ENCODE results near the gene IMMP2L.
"Not testable (repeated sequence)": the region's sequence is repeated elsewhere in the genome, so short reads cannot be mapped to it uniquely, and the experiment has no call there.

The IMMP2L gene

DNA sequence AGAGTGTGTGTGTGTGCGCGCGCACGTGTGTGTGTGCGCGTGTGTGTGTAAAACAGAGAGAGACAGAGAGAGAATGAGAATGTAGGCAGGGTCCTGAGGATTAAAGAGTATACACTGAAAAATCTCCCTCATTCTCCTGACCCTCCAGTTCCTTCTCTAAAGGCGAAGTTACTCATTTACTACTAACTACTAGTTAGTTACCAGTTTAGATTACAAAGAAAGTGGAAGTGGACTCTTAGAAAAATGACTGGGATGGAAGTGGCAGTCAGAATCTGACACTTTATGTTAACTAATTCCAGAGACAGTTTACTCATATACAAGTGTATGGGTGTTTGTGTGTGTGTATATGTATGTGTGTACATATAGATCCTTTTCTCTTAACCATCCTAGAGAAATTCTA, 617.8 kb downstream of the IMMP2L start:
- no peak for DNase-seq (ENCODE audit: low read depth in 2 of 2, low spot score in 1 of 2)

DNA sequence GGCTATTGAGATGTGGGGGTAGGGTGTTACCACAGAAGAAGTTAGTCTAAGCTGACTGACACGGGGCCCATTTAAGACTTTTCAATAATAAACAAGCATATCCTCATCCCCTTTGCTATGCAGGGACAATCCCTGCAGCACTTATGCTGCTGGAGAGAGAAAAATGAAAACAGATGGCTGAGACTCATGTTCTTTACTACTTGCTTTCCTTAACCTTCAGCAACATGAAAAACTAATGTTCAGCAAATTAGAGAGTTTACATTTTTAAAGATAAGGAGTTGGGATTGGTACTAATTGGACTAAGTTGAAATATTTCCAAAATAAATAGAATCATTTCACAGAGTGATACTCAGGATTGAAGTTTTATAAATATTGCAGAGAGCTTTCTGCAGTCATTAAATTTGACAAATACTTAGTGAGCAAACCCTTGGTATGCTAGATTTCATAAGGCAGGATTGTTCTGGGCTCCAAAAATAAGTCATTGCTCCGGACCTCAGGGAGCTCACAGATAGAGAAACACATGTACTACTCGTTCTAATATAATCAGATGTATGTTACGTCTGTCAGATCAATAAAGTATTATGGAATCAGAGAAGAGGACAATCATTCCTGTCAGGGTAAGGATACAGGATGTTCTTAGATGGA, 618.5 kb downstream of the IMMP2L start:
- no peak for DNase-seq (ENCODE audit: low read depth in 2 of 2, low spot score in 1 of 2)

DNA sequence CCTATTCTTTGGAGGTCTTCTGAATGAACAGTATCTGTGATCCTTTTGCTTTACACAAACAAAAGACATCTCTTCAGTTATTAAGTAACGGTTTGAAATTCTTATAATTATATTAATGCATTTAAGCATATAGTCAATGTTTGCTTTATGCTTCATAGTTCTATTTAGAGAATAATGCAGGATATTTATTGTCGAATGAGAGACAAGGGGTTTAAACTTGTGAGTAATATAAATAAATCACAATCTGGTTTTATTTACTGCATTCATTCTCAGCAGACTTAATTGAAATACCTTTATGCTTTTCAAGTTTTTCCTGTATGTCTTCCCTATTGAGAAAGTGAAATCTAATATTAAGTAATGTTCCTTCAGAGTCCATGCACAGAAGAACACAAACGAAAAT, 620.9 kb downstream of the IMMP2L start:
- DNase-seq (ENCODE audit: low read depth in 2 of 2, low spot score in 1 of 2): no peak

DNA sequence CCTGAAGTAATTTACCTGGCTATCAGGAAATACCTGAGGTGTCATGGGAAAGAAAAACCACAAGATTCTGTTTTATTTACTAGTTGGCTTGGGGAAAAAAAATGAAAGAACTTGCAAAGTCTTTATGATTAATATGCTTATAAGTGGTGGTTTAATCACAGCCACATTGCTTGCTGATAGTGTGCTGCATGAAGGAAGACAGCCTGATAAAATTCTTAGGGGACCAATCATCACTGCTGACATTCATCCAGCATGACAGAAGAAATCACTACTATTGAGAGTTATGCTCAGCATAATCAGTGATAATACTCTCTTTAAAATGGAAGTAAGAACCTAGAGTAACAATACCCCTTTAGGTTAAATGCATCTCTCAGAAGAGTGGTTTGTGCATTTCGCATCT, 621.5 kb downstream of the IMMP2L start:
- no peak for DNase-seq (ENCODE audit: low read depth in 2 of 2, low spot score in 1 of 2)

DNA sequence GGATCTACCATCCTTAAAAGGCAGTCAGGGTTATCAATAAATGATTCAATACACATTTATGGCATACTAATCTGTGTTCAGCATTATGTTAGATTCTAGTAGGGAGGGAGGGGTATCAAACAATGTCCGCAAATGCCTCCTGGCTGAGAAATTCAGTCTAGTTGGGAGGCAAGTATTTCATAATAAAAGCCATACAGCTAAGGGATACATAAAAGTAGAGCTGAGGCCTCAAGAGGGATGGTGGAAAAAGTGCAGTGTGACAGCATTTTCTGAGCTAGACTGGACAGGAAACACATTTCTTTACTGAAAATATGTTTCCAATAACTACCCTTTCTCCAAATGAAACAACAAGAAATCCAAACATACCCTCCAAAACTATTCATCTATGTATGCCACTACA, 624.1 kb downstream of the IMMP2L start:
- DNase-seq (ENCODE audit: low read depth in 2 of 2, low spot score in 1 of 2): no peak

DNA sequence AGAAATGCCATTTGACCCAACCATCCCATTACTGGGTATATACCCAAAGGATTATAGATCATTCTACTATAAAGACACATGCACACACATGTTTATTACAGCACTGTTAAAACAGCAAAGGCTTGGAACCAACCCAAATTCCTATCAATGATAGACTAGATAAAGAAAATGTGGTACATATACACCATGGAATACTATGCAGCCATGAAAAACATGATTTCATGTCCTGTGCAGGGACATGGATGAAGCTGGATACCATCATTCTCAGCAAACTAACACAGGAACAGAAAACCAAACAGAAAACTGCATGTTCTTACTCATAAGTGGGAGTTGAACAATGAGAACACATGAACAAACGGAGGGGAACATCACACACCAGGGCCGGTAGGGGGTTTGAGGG, 625.6 kb downstream of the IMMP2L start:
- DNase-seq (ENCODE audit: low read depth in 2 of 2, low spot score in 1 of 2): not testable (repeated sequence)

DNA sequence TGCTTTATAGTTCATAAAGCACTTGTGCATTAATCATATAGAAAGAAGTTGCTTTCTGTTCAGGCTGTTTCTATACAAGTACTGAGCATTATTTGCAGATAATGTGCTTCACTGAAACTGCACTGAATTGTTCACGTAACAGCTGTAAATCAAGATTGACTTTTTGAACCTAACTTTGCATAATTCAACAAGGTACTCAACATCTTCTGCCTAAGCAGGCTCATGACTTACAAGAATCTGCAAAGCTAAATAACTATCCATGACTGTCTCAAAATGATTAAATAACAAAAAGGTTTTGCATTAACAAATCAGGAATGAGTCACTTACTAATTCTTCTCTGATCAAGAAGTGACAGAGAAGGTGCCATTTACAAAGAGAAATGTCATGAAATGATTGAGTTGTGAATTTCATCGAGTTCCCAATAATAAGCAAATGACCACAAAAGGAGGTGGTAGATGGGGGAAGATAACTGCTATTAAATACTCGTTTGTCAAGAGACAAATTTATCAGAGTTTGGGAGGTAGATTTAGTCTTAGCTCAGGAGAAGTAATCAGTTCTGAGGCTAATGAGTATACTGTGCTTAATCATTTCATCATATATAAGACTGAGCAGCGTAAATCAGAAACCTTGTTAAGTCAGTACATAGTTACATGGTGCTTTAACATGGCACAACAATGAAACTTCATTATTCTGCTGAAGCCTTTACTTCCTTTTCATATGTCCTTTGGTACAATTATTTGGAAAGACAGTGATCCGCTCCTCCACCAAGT, 632.6 kb downstream of the IMMP2L start:
- no peak for DNase-seq (ENCODE audit: low read depth in 2 of 2, low spot score in 1 of 2)

DNA sequence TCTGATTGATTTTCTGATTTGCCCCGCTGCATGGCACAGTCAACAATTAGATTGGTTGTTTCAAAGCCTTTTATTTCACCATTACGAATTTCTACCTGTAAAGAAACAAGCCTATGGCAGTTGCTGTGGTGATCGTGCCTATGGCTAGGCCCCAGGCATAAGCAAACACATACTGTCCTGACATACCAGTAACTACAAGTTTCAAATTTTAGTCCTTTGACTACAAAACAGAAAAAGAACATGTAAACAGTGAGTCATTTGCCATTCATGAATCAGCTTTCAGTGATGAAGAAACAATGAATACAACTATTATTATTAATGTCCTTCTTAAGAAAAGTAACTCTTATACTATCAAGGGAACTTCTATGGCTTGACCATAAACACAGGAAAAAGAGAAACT, 639.4 kb downstream of the IMMP2L start:
- no peak for DNase-seq (ENCODE audit: low read depth in 2 of 2, low spot score in 1 of 2)

DNA sequence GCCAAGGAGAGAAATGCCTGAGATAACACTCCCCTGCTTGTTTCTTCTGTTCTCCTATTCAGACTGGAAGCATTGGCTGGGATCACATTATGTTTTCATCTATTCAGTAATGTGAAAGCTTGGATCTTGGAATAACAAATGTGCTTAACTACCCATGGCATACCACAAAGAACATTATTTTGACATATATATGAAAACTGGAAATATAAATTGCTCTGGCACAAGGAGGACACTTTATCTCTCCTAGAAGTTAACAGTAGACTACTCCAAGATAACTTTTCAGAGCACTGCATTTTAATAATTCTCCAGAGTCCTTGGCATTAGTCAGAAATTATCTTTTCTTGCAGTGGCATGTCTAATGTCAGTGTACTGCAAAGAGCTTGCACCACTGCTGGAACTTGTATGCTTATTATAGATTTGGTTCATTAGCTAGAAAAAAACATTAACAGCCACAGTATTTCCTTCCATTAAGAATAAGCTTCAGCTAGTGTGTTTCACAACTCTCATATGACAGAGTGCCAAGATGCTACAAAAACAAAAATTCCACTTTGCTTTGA, 640.6 kb downstream of the IMMP2L start:
- no peak for DNase-seq (ENCODE audit: low read depth in 2 of 2, low spot score in 1 of 2)

DNA sequence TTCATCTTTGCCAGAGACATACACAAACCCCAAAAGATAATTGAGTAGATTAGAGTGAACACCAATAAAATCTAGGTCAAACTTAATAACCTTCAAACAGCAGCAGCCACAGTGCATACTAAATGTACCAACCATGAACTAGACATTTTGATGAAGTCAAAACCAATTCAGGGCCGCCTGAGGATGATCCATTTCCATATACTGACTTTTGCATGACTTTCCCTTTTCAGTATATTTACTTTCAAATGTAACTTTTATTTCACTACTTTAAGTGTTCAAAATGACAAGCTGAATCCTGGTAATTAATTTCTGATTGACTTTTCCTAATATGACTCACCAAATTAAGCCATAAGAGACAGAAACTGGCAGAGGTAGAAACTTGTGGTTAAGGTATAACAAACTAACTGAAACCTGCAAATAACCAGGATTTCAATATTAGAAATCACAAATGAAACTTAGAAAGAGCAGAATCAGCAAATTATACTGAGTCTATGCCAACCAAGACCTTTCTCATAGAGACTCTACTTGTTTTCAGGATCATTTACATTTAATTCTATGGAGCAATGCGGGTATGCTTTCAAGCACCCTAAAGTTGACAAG, 643.2 kb downstream of the IMMP2L start:
- DNase-seq (ENCODE audit: low read depth in 2 of 2, low spot score in 1 of 2): no peak

DNA sequence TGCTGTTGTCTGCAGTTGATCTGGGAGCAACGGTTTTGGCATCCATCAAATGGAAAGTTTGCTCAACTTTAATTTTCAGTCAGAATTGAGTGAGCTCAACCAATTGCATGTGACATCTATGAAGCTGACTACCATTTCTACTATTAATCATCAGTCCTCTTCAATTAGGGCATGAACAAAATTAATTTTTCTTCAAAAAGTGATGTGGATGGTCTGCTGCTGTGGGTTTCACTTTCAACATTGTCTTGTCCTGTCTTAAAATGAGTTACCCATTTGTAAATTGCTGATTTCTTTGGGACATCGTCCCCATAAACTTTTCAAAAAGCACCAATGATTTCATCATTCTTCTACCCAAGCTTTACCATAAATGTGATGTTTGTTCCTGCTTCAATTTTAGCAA, 648.0 kb downstream of the IMMP2L start:
- DNase-seq (ENCODE audit: low read depth in 2 of 2, low spot score in 1 of 2): no peak

DNA sequence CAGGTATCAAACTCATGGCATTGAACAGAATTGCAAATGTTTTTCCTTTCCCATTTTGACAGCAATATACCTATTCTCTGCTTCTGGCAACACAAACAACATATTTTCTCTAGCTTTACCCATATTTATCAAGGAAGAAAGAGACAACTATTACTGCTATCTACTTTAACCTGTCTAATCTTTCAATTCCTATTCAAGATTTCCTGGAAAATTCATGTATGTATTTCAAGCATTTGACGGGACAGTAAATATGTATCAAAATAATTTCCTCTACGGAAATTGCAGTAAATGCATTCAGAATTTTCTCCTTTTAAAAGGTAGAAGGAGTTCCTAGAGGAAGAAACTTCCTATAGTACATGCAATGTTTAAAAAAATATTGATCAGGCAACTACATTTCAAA, 650.7 kb downstream of the IMMP2L start:
- DNase-seq (ENCODE audit: low read depth in 2 of 2, low spot score in 1 of 2): no peak

DNA sequence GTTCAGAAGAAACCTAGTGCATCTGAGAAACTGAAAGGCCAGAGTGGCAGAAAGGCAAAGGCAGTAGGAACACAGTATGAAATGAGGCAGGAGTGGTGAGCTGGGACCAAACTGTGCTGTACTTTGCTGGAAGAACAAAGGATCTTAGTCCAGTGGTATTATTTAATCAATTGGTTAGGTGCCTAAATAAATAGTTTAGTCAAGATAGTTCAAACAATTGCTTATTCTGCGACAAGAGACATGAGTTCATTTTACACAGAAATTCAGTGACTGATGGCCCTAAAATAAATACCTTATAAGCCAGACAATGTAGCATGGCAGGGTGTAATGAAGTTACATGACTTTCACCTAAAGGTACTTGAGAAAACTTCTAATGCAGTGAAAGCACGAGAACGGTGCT, 653.2 kb downstream of the IMMP2L start:
- no peak for DNase-seq (ENCODE audit: low read depth in 2 of 2, low spot score in 1 of 2)

DNA sequence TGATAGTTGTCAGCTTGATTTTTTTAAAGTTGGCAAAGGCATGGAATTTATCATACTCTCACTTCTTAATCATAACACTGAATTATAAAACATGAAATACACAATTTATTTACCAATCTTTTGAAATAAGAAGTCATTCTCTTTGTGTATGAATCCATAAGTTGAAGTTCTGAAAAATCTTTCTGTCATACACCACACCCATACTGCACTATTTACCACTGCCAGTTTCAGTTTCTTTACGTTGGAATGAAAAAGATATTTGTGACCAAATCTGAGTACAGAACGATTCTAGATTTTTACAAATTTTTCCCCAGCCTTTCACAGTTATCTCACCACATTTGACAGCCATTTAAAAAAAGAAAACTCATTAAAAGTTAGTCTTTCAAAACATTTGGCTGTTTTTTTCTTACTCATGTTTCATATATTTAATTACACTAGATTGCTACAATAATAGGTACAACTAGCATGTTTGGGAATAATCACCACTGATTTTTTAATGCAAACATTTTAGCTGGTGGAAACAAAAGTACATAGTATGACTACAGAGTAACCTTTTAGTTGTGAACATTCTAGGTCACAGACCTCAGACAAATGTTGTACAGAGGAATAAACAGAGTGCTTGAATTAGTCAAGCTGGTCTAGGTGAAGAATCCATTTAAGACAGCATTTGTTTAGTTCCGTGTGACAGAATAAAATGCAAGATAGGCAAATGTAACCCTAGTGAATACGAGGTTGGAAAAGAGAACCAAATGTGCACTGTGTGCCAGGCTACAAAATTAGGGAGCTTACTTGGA, 656.3 kb downstream of the IMMP2L start:
- no peak for DNase-seq (ENCODE audit: low read depth in 2 of 2, low spot score in 1 of 2)

DNA sequence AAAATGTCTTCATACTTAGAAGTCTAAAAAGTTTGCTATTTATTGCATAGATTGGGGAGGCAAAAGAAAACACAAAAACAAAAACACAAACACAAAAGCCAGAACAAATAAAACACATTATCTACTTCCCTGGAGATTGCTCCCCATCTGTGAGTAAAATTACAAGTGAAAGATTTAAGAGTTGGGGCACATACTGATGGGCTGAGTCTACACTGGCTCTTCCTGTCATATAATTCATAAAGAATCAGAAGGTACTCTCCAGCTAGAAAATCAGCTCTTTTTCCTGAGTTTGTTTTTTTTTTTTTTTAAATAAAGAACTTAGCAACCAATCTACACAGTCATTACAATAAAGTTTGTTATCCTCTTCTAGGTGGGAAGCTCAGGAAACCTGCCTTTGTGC, 663.8 kb downstream of the IMMP2L start:
- DNase-seq (ENCODE audit: low read depth in 2 of 2, low spot score in 1 of 2): no peak

DNA sequence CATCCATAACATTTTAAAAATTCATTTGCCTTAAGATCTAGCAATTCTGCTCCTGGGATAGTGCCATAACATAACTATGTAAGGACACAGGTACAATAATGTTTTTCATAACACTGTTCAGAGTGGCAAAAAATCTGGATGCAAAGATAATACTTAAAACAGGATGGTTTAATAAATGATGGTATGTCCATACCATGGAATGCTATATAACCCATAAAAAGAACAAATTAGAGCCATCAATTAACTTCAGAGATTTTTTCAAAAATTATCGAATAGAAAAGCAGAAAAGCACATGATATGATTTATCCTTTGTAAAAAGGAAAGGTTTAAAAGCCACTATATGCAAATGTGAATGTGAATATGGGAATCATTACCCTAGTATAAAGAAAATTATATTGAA, 664.8 kb downstream of the IMMP2L start:
- no peak for DNase-seq (ENCODE audit: low read depth in 2 of 2, low spot score in 1 of 2)

DNA sequence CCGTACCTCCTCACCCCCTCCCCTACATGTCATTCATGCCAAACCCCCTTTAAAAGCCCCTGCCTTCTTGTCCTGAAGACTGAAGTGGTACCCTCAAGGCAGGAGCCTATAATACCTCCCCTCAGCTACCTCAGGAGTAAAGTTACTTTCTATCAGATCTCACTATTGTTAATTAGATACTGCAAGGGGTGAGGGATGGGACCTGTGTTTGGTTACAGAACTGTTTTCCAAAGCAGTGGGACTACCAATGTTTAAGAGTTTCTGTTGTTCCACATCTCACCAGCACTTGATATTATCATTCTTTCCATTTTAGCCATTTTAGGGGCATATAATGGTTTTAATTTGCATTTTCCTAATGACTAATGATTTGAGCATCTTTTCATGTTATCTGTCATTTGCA, 668.2 kb downstream of the IMMP2L start:
- no peak for DNase-seq (ENCODE audit: low read depth in 2 of 2, low spot score in 1 of 2)

DNA sequence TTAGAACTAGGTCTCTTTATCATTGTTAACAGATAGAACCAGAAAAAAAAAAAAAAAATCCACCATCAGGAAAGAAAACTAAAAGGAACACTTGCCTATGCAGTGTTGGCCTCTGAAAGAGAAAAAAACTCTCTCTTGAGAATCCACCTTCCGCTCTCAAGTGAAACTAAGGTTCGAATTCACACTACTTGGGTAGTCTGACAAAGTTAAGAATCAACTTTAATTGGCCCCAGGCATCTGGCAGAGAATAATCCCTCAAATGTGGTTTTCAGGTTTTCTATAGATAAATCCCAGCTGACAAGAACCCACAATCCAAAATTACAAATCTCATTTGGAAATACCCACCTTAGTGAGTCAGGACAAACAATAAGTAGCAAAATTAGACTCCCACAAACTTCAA, 671.1 kb downstream of the IMMP2L start:
- DNase-seq (ENCODE audit: low read depth in 2 of 2, low spot score in 1 of 2): no peak

DNA sequence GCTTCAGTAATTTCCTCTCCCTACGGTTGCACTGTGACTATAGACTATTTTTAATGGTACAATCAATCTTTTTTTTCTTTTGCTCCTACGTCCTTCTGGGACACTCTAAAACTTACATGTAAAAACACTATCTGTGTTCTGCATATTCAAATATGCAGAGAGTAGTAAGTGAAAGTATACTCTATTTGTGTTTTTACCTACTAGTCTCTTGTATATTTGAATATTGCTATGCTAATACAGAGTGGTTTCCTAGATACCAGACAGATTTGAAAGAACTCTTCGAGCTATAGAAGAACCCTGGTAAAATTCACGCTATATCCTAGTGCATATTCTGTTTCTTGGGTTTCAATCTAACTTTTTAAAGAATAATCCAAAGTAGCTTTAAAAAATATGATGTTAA, 672.2 kb downstream of the IMMP2L start:
- no peak for DNase-seq (ENCODE audit: low read depth in 2 of 2, low spot score in 1 of 2)

DNA sequence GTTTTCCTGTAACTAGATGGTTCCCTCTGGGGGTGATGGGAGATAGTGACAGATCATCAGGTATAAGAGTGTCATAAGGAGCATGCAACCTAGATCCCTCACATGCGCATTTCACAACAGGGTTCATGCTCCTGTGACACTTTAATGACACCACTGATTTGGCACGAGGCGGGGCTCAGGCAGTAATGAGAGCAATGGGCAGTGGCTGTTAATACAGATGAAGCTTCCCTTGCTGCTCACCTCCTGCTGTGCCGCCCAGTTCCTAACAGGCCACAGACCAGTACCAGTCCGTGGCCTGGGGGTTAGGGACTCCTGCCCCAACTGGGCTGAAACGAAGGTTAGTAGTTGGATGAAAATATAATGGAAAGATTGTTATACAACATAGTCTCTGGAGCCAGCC, 673.0 kb downstream of the IMMP2L start:
- no peak for DNase-seq (ENCODE audit: low read depth in 2 of 2, low spot score in 1 of 2)

DNA sequence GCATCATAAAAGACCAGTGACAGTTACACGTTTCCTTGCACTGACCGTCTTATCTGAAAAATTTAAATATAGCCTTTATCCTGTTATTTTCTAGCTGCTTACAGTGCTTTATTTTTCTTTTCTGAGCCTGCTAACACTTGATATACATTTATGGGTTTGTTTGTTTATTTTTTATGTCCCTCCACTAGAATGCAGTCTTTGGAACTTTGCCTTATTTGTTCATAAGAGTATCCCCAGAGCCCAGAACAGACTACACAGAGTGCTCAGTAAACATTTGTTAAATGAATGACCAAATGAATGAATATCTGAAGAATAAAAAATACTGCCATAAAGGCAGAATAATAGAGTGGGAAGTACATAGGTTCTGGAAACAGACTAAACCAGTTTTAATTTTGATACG, 673.7 kb downstream of the IMMP2L start:
- no peak for DNase-seq (ENCODE audit: low read depth in 2 of 2, low spot score in 1 of 2)

DNA sequence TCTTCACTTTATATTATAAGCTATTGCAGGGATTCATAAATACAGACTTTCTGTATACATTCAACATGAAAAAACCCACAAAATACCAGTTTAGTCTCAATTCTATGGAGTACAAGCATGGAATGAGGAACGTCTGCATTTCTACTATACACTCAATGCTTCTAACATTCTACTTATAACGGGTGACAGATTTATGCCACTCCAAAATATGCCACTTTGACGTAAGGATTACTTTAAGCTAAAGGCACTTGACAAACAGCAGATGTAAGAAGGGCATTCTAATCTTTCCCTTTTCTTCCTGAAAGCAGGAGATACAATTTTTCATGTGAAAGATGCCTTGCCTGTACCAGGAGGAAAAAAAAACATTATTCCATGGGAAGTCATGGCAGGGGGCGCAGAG, 676.8 kb downstream of the IMMP2L start:
- DNase-seq (ENCODE audit: low read depth in 2 of 2, low spot score in 1 of 2): no peak

All from stimulated activated CD8-positive, alpha-beta memory T cell treated with anti-CD3 and anti-CD28 coated beads, Interleukin-4, amount 100 ng/mL, for 1 hour (primary cell).